ENCODE measurements around the gene SPG7.
A peak's percentile ranks its signal among the peaks of the same experiment; 100 is the strongest.

The SPG7 gene

DNA sequence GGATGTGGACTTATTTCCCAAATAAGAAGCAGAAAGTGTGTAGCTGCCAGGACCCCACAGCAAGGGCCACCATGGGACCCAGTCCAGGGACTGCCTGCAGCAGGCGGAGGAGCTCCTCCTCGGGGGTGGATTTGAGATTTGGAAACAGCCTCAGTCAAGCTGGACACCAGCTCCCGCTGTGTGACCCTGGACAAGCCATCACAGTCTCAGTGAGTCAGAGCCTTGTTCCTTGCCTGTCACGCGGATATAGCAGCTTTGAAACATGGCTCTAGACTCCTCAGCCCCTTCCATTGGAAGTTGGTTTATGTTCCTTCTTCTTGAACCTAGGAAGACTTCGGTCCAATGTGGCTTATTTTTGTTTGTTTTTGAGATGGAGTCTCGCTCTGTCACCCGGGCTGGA, 92.8 kb downstream of the SPG7 start:
- no peak for DNase-seq (ENCODE audit: low read depth)

DNA sequence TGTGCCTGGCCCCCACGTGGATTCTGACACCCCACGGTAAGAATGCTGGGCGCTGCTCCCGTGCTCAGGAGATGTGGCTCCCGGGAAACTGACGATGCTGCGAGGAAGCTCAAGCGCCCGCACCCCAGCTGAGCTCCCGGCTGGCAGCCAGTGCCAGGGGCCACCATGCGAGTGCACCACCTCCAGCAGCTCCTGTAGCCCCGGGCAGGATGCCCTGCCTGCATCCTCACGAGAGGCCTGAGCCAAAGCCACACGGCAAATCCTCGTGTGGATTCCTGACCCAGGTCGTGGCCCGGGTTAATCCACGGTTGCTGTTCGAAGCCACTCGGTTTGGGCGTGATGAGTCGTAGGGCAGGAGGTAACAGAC, 93.7 kb downstream of the SPG7 start:
- no peak for DNase-seq (ENCODE audit: low read depth)

DNA sequence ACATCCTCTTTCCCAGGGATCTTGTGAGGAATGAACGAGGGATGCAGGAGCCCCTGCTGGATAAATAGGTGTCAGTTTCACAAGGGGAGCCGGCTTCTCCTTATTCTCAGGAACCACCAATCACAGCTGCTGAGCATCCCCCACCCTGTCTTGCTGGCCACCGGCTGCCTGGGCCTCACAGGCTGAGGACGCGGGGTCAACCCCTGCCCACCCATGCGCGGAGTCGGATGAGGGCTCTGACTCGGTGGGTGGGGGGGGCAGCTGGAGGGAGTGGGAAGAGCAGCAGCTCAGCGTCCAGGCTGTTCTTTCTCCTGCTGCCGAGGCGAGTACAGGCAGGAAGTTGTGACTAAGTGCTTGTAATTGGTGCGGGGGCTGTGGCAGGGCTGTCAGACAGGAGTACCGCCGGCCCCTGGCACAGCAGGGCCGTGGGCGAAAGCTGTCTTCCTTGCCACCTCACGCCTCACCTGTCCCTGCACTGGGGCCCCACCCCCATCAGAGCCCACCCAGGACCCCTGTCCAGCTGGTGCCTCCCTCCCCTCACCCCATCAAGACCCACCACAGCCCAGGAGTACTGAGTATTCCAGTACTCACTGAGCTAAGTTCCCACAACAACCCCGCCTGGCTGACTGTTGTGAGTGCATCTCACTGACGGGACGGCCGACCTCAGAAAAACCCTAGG, 94.2 kb downstream of the SPG7 start:
- peak; percentile 46 for DNase-seq (ENCODE audit: low read depth)

DNA sequence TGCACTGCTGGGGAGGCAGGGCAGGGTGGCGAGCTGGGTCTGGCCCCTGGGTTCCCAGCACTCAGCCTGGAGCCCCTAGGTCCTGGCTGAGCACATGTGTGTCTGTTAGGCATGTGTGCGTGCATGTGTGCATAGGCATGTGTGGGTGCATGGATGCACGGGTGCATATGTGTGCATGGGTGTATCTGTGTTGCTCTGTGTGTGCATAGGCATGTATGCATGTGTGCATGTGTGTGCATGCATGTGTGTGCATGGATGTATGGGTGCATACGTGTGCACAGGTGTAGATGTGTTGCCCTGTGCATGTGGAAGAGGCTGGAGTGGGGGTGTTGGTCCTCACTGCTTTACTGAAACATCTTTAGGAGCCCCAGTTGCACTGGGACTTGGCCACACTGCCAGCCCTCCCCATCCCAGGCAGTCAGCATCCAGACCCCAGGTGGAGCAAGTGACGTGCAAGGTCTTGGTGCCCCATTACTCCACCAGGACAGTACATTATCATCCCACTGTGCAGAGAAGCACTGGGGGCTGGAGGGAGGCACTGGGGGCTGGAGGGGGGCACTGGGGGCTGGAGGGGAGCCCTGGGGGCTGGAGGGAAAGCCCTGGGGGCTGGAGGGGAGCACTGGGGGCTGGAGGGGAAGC, 94.9 kb downstream of the SPG7 start:
- no peak for DNase-seq (ENCODE audit: low read depth)

DNA sequence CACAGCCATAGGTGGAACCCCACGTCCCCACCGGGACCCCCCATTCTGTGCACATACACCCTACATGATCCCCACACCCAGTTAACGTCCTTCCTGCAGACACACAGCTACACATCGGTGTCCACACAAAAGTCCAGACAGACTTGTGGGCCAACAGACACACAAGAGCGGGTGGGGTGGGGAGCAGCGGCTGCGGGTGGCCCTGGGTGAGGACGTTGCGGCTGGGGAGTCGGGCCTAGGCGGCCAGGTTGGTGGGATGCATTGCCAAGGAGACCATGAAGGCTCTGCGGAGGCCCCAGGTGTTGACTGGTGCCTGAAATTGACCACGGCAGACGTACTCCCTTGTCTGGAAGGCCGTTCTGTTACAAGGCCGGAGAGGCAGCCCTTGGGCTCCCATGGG, 96.6 kb downstream of the SPG7 start:
- no peak for DNase-seq (ENCODE audit: low read depth)

DNA sequence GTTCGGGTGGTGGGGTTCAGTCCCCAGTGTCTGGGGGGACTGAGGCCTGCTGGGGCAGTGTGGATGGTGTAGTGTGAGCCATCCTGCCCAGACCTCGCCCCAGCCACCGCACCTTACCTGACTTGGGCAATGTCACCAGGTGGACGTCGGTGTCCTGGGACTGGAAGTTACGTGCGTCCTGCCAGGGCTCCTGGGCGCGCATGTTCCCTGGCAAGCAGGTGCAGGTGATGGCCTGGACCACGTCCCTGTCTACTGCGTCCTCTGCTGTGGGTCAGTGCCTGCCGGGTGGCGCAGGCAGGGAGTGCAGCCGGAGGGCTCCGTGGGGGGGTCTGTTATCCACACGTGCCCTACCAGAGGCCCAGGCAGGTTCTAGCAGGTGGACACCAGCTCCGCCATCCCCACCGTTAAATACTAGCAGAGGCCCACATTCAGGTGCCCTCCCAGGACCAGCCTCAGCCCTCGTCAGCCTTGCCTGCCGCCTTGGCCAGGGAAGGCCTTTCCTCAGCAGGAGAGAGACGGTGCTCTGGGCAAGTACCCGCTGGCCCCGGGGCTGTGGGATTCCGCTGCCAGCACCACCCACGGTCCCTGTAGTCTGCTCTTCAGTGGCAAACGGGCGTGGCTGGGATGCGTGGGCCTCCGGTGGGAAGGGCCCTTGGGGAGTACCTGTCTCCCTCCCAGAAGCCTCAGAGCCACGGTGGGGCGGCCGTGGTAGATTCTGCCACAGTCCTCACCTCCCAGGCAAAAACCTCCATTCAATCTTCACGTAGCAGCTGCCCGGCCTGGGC, 97.2 kb downstream of the SPG7 start:
- DNase-seq (ENCODE audit: low read depth), result no peak

DNA sequence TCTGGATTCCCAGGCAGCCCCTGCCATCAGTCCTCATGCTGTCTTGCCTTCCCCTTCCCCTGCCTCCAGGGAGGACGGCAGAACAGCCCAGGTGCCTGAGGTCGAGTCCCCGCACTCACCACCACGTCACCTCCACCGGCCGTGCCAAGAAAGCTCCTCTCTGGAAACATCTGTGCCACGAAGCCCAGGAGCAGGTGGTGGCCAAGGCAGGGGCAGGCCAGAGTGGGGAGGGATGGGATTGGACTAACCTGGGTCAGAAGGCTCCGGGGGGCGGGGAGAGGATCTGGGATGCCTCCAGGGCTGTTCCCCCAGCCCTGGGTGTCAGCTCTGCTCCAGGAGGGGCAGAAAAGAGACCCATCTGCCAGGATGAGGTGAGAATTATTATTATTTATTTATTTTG, 97.8 kb downstream of the SPG7 start:
- no peak for DNase-seq (ENCODE audit: low read depth)
